Smooth muscle cell (in vitro differentiated cells): ENCODE measurements around the gene PRKAR1B. TPM values are rescaled to one million over a fixed set of nuclear protein-coding genes. Genes with fewer than 3 reads are reported as not detected.
A peak's percentile ranks its signal among the peaks of the same experiment; 100 is the strongest.

ENCODE experiments used
- DNase-seq: peaks from one replicate; lab custom pipeline; 2025; ENCODE audit not compliant: unreplicated experiment; lab: John Stamatoyannopoulos, UW
- H2AFZ ChIP-seq: fragments of 200-600 bp; sonication (generic); 2 replicates; pipeline ENCODE4 v1.6.0; 2016; ENCODE audit warnings: antibody characterized with exemption, low read depth, mild to moderate bottlenecking
- H3F3A ChIP-seq: fragments of 200-600 bp; sonication (generic); 2 replicates; pipeline ENCODE4 v1.6.0; 2017; ENCODE audit warnings: antibody characterized with exemption, low read depth
- H3K27ac ChIP-seq: fragments of 200-600 bp; sonication (generic); 2 replicates; pipeline ENCODE4 v1.5.1; 2016; ENCODE audit warnings: low read depth, mild to moderate bottlenecking
- H3K27me3 ChIP-seq: fragments of 200-600 bp; sonication (generic); 2 replicates; pipeline ENCODE4 v1.6.1; 2016; ENCODE audit warnings: low read depth, mild to moderate bottlenecking
- H3K36me3 ChIP-seq: fragments of 200-600 bp; sonication (generic); 2 replicates; pipeline ENCODE4 v1.5.1; 2016; ENCODE audit warnings: low read depth
- H3K4me1 ChIP-seq: fragments of 200-600 bp; sonication (generic); 2 replicates; pipeline ENCODE4 v1.5.1; 2016; ENCODE audit warnings: low read depth
- H3K4me2 ChIP-seq: fragments of 200-600 bp; sonication (generic); 2 replicates; pipeline ENCODE4 v1.6.0; 2016; ENCODE audit warnings: mild to moderate bottlenecking
- H3K4me3 ChIP-seq: fragments of 200-600 bp; sonication (generic); 2 replicates; pipeline ENCODE4 v1.5.1; 2016; ENCODE audit warnings: mild to moderate bottlenecking
- H3K79me2 ChIP-seq: fragments of 200-600 bp; sonication (generic); 2 replicates; pipeline ENCODE4 v1.6.0; 2016; ENCODE audit warnings: low read depth, mild to moderate bottlenecking
- H3K9ac ChIP-seq: fragments of 200-600 bp; sonication (generic); 2 replicates; pipeline ENCODE4 v1.6.0; 2016; ENCODE audit warnings: low read depth
- H3K9me3 ChIP-seq: fragments of 200-600 bp; sonication (generic); replicated peaks from 2 replicates; pipeline ENCODE4 v1.5.1; 2016; ENCODE audit warnings: low read depth
- H4K20me1 ChIP-seq: fragments of 200-600 bp; sonication (generic); 2 replicates; pipeline ENCODE4 v1.6.0; 2016; ENCODE audit warnings: low read depth
- WGBS: methylation state at CpG from one replicate; pipeline ENCODE4 v1.1.7; 2016; ENCODE audit warnings: low lambda C conversion rate; 5-methylcytosine and 5-hydroxymethylcytosine counted together
- polyA plus RNA-seq: library from polyadenylated mRNA; unstranded; fragments of >200 nt; fragmentation: Nextera tagmentation; extraction: Ambion mirVana; gene quantifications from 2 replicates; pipeline ENCODE4 v1.2.1, GENCODE V29; 2016
- total RNA-seq: library from RNA; depleted of rRNA; stranded (reverse); fragments of >200 nt; gene quantifications from 2 replicates; pipeline ENCODE4 v1.2.3, GENCODE V29; 2014
- TF ChIP-seq, protein P1 (sequence below): fragments of 200-600 bp; sonication (generic); IDR thresholded peaks from 2 replicates; pipeline ENCODE4 v1.5.1; 2017; ENCODE audit warnings: borderline replicate concordance, mild to moderate bottlenecking, antibody characterized with exemption; ENCODE audit not compliant: insufficient read depth, poor library complexity, severe bottlenecking

The PRKAR1B gene
- total and polyA plus RNA-seq, 2 experiments from 2014 or later: 5.3 to 10.1 TPM

- Histone ChIP-seq H4K20me1 (no peaks in the 10 kb centered on the region), H3K4me2 (peak overlapping the region; percentile 24), H3K79me2 (no peaks in the 10 kb centered on the region), H3K27me3 (no peaks in the 10 kb centered on the region), H3K27ac (no peak overlapping the region), H3K9me3 (no peaks in the 10 kb centered on the region), H3K4me3 (no peak overlapping the region), H3K36me3 (no peaks in the 10 kb centered on the region), H2AFZ (no peak overlapping the region), H3F3A (peaks cover 14% of the 10 kb centered on the region), H3K9ac (no peak overlapping the region), H3K4me1 (no peaks in the 10 kb centered on the region)
- TF ChIP-seq, protein P1, sequence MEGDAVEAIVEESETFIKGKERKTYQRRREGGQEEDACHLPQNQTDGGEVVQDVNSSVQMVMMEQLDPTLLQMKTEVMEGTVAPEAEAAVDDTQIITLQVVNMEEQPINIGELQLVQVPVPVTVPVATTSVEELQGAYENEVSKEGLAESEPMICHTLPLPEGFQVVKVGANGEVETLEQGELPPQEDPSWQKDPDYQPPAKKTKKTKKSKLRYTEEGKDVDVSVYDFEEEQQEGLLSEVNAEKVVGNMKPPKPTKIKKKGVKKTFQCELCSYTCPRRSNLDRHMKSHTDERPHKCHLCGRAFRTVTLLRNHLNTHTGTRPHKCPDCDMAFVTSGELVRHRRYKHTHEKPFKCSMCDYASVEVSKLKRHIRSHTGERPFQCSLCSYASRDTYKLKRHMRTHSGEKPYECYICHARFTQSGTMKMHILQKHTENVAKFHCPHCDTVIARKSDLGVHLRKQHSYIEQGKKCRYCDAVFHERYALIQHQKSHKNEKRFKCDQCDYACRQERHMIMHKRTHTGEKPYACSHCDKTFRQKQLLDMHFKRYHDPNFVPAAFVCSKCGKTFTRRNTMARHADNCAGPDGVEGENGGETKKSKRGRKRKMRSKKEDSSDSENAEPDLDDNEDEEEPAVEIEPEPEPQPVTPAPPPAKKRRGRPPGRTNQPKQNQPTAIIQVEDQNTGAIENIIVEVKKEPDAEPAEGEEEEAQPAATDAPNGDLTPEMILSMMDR: peak; percentile 18
- 68% methylated on average over 35 of the region's 35 CpGs for WGBS
- no peak for DNase-seq
These were observed 61.2 kb downstream of the PRKAR1B start for GRCh38 chr7:665736-666453.

DNA sequence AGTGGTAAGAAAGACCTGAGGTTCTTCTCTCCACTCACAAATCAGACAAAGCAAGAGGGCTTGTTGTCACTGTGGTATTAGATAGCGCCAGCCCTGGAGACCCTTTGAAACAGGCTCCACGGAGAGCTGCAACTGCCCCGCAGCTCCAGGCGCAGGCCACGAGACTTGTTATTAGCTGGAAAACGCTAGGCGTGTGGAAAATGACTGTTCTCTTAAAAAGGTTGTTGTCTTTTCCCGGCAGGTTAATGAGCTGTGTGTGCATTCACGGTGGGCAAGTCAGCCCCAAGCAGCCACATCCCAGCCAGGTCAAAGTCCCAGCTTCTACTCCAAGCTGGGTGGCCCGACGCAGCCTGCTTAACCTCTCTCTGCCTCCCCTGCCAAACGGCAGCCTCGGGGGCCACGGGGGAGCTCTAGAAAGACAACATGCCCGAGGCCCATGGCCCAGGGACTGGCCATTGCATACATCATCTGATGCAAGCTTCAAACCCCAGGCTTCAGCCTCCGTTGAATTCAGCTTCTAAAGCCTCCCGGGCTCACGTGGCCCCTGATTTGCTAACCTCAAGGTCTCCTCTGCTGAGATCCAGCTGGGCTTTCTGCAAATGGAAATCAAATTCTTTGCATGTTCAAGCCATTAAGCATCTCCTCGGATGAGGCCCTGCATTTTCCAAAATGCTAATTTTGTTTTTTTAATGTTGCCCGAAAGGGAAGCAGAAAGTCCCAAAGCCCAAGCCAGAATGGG, 61.9 kb downstream of the PRKAR1B start:
- TF ChIP-seq, protein P1: no peak
- H3F3A ChIP-seq: peaks cover 14% of the 10 kb centered on the region
- H3K9me3 ChIP-seq: no peaks in the 10 kb centered on the region
- no peak overlapping the region for H3K9ac ChIP-seq
- WGBS: 66% methylated on average over 20 of the region's 20 CpGs
- H3K4me3 ChIP-seq: no peak overlapping the region
- no peaks in the 10 kb centered on the region for H3K4me1 ChIP-seq
- no peak for DNase-seq
- no peak overlapping the region for H2AFZ ChIP-seq
- no peak overlapping the region for H3K27ac ChIP-seq
- H3K27me3 ChIP-seq: no peaks in the 10 kb centered on the region
- H3K4me2 ChIP-seq: peak overlapping the region; percentile 24
- no peaks in the 10 kb centered on the region for H3K36me3 ChIP-seq
- H3K79me2 ChIP-seq: no peaks in the 10 kb centered on the region
- H4K20me1 ChIP-seq: no peaks in the 10 kb centered on the region

GRCh38 chr7:664402-664775, 62.7 kb downstream of the PRKAR1B start:
- 95% methylated on average over 7 of the region's 7 CpGs for WGBS
- no peaks in the 10 kb centered on the region for H3K36me3 ChIP-seq
- H3K27me3 ChIP-seq: no peaks in the 10 kb centered on the region
- no peaks in the 10 kb centered on the region for H4K20me1 ChIP-seq
- H2AFZ ChIP-seq: no peak overlapping the region
- H3K4me2 ChIP-seq: no peak overlapping the region
- no peak overlapping the region for H3K4me3 ChIP-seq
- TF ChIP-seq, protein P1: no peak
- H3K4me1 ChIP-seq: no peaks in the 10 kb centered on the region
- peaks cover 14% of the 10 kb centered on the region for H3F3A ChIP-seq
- DNase-seq: no peak
- no peaks in the 10 kb centered on the region for H3K79me2 ChIP-seq
- H3K9ac ChIP-seq: no peak overlapping the region
- no peak overlapping the region for H3K27ac ChIP-seq
- H3K9me3 ChIP-seq: no peaks in the 10 kb centered on the region
